Measurements from ENCODE around the gene NTM.

- TF ChIP-seq CTCF (IDR thresholded peaks at IDR 0.05) (no peak), POLR2A (IDR thresholded peaks at IDR 0.05) (no peak)
Measured at GRCh38 chr11:131481303-131481702, 110.9 kb downstream of the NTM start.

Data from esophagus squamous epithelium (tissue), 4 donors.